Mesenchymal stem cell (in vitro differentiated cells and primary cell): Measurements from ENCODE around the gene UBR7.
A peak's percentile ranks its signal among the peaks of the same experiment; 100 is the strongest.
"Not testable (repeated sequence)": the region's sequence is repeated elsewhere in the genome, so short reads cannot be mapped to it uniquely, and the experiment has no call there.

Source experiments
- DNase-seq: peaks from one replicate; pipeline ENCODE4 v3.0.0-alpha.2; 2013
- H2AFZ ChIP-seq: one replicate; pipeline ENCODE4 v1.6.1; 2013; ENCODE audit warnings: low read depth, mild to moderate bottlenecking, control low read depth, inconsistent platforms, low read length, moderate library complexity
- H2AK5ac ChIP-seq: 2 replicates; pipeline ENCODE4 v1.6.1; 2013; ENCODE audit warnings: low read length, moderate library complexity, mild to moderate bottlenecking, inconsistent platforms; ENCODE audit not compliant: severe bottlenecking
- H2BK120ac ChIP-seq: one replicate; pipeline ENCODE4 v1.6.1; 2013; ENCODE audit warnings: low read depth, mild to moderate bottlenecking, inconsistent platforms, low read length, moderate library complexity
- H2BK12ac ChIP-seq, 2 experiments: one replicate each; pipeline ENCODE4 v1.6.1; 2013; ENCODE audit warnings: inconsistent platforms in 2 of 2, low read length in 2 of 2, mild to moderate bottlenecking in 2 of 2, moderate library complexity in 2 of 2, control low read depth in 1 of 2
- H2BK15ac ChIP-seq: one replicate; pipeline ENCODE4 v1.6.1; 2013; ENCODE audit warnings: mild to moderate bottlenecking, low read depth, inconsistent platforms; ENCODE audit not compliant: poor library complexity, severe bottlenecking
- H2BK5ac ChIP-seq: 2 replicates; pipeline ENCODE4 v1.6.1; 2013; ENCODE audit warnings: low read depth, mild to moderate bottlenecking, low read length, control low read depth, inconsistent platforms; ENCODE audit not compliant: poor library complexity, severe bottlenecking
- H3K14ac ChIP-seq, 2 experiments: one replicate each; pipeline ENCODE4 v1.6.1; 2013; ENCODE audit warnings: inconsistent platforms in 2 of 2, low read length in 2 of 2, control low read depth in 1 of 2, mild to moderate bottlenecking in 1 of 2, moderate library complexity in 1 of 2
- H3K18ac ChIP-seq, 2 experiments: one replicate each; pipeline ENCODE4 v1.6.1; 2013; ENCODE audit warnings: inconsistent platforms in 2 of 2, low read length in 2 of 2, control low read depth in 1 of 2, low read depth in 1 of 2, mild to moderate bottlenecking in 1 of 2
- H3K23ac ChIP-seq, 2 experiments: one replicate each; pipeline ENCODE4 v1.6.1; 2013; ENCODE audit warnings: inconsistent platforms in 2 of 2, low read length in 2 of 2, mild to moderate bottlenecking in 2 of 2, moderate library complexity in 2 of 2, control low read depth in 1 of 2
- H3K27ac ChIP-seq: 2 replicates; pipeline ENCODE4 v1.5.1; 2013; ENCODE audit warnings: mild to moderate bottlenecking, moderate library complexity, low read length, control low read depth, inconsistent platforms; ENCODE audit not compliant: poor library complexity, severe bottlenecking
- H3K27me3 ChIP-seq, 2 experiments: 2 replicates each; pipeline versions ENCODE4 v1.6.1 to v1.7.0; 2013; ENCODE audit warnings: low read length in 2 of 2, mild to moderate bottlenecking in 2 of 2, moderate library complexity in 2 of 2, control low read depth in 1 of 2, inconsistent platforms in 1 of 2; ENCODE audit not compliant: control insufficient read depth in 1 of 2, insufficient read depth in 1 of 2
- H3K36me3 ChIP-seq, 2 experiments: 2 replicates each; pipeline versions ENCODE4 v1.6.1 to v1.7.0; 2013; ENCODE audit warnings: low read length in 2 of 2, control low read depth in 1 of 2, inconsistent platforms in 1 of 2, low read depth in 1 of 2, mild to moderate bottlenecking in 1 of 2; ENCODE audit not compliant: insufficient read depth in 2 of 2, control insufficient read depth in 1 of 2
- H3K4ac ChIP-seq, 2 experiments: one replicate each; pipeline ENCODE4 v1.6.1; 2013; ENCODE audit warnings: inconsistent platforms in 2 of 2, low read length in 2 of 2, mild to moderate bottlenecking in 2 of 2, moderate library complexity in 2 of 2, control low read depth in 1 of 2, low read depth in 1 of 2
- H3K4me1 ChIP-seq: 2 replicates; pipeline ENCODE4 v1.6.1; 2013; ENCODE audit warnings: low read depth, low read length, control low read depth; ENCODE audit not compliant: control insufficient read depth, insufficient read depth
- H3K4me2 ChIP-seq: 2 replicates; pipeline ENCODE4 v1.6.1; 2013; ENCODE audit warnings: low read length, mild to moderate bottlenecking, inconsistent platforms; ENCODE audit not compliant: poor library complexity, severe bottlenecking
- H3K4me3 ChIP-seq, 2 experiments: 2 replicates each; pipeline versions ENCODE4 v1.5.1 to v1.7.0; 2013; ENCODE audit warnings: low read length in 2 of 2, mild to moderate bottlenecking in 2 of 2, control low read depth in 1 of 2, low read depth in 1 of 2; ENCODE audit not compliant: insufficient read depth in 1 of 2
- H3K79me1 ChIP-seq: replicated peaks from 2 replicates; pipeline ENCODE4 v1.6.1; 2013; ENCODE audit warnings: mild to moderate bottlenecking, control low read depth, low read length, inconsistent platforms; ENCODE audit not compliant: poor library complexity, severe bottlenecking
- H3K9ac ChIP-seq: 2 replicates; pipeline ENCODE4 v1.7.0; 2013; ENCODE audit warnings: mild to moderate bottlenecking, low read length, moderate library complexity
- H3K9me3 ChIP-seq: 2 replicates; pipeline ENCODE4 v1.7.0; 2013; ENCODE audit warnings: mild to moderate bottlenecking, low read length; ENCODE audit not compliant: control insufficient read depth
- H4K8ac ChIP-seq: one replicate; pipeline ENCODE4 v1.6.1; 2013; ENCODE audit warnings: inconsistent platforms, mild to moderate bottlenecking, low read length, moderate library complexity
- H4K91ac ChIP-seq: one replicate; pipeline ENCODE4 v1.6.1; 2013; ENCODE audit warnings: mild to moderate bottlenecking, low read length, inconsistent platforms
- WGBS: methylation state at CpG from one replicate; pipeline ENCODE4 v1.1.7; 2013; ENCODE audit warnings: mixed read lengths; 5-methylcytosine and 5-hydroxymethylcytosine counted together

Gene UBR7

GRCh38 chr14:93174731-93175130 lies 32.3 kb upstream of the UBR7 start:
- H3K4me3 ChIP-seq, H3K27ac ChIP-seq, H3K79me1 ChIP-seq, H3K23ac ChIP-seq, H2AFZ ChIP-seq, H3K9ac ChIP-seq, H3K4ac ChIP-seq, H3K4me2 ChIP-seq, H3K27me3 ChIP-seq, H2BK120ac ChIP-seq, H3K18ac ChIP-seq, H2BK12ac ChIP-seq, H3K36me3 ChIP-seq, H3K9me3 ChIP-seq, H2BK5ac ChIP-seq, H3K14ac ChIP-seq, DNase-seq, H4K8ac ChIP-seq, H2BK15ac ChIP-seq, H2AK5ac ChIP-seq, H4K91ac ChIP-seq, H3K4me1 ChIP-seq: not testable (repeated sequence)
- WGBS = 79% methylated on average over 5 of the region's 5 CpGs

GRCh38 chr14:93175492-93175891 lies 31.6 kb upstream of the UBR7 start:
- Histone ChIP-seq H2BK120ac (no peak overlapping the region), H3K4ac (no peak overlapping the region), H3K9me3 (no peaks in the 10 kb centered on the region), H3K18ac (no peak overlapping the region), H2BK12ac (no peak overlapping the region), H2BK5ac (no peak overlapping the region), H2BK15ac (no peak overlapping the region), H3K27ac (no peak overlapping the region), H4K91ac (no peak overlapping the region), H3K27me3 (peaks cover 0 to 5% of the 10 kb centered on the region in 2 experiments), H3K79me1 (no peaks in the 10 kb centered on the region), H3K36me3 (no peaks in the 10 kb centered on the region), H3K4me2 (no peak overlapping the region), H2AFZ (no peak overlapping the region), H4K8ac (no peak overlapping the region), H3K23ac (no peak overlapping the region), H3K9ac (no peak overlapping the region), H2AK5ac (no peak overlapping the region), H3K14ac (no peak overlapping the region), H3K4me3 (no peak overlapping the region), H3K4me1 (peaks cover 5% of the 10 kb centered on the region)
- DNase-seq = no peak
- WGBS = 91% methylated on average over 5 of the region's 6 CpGs

GRCh38 chr14:93183596-93184317 lies 23.3 kb upstream of the UBR7 start:
- peak overlapping the region; percentile 78 for H2AFZ ChIP-seq
- no peak overlapping the region for H3K23ac ChIP-seq
- 54% methylated on average over 17 of the region's 17 CpGs for WGBS
- no peaks in the 10 kb centered on the region for H3K9me3 ChIP-seq
- no peak overlapping the region for H2BK5ac ChIP-seq
- peak overlapping the region; percentile 45 for H4K91ac ChIP-seq
- H3K4me3 ChIP-seq = peak overlapping the region; percentile 81 to 99
- no peak overlapping the region for H3K4ac ChIP-seq
- peaks cover 6% of the 10 kb centered on the region for H3K4me1 ChIP-seq
- H3K14ac ChIP-seq = no peak overlapping the region
- H2BK15ac ChIP-seq = no peak overlapping the region
- no peak overlapping the region for H3K27ac ChIP-seq
- peaks cover 15 to 37% of the 10 kb centered on the region in 2 experiments for H3K36me3 ChIP-seq
- H3K18ac ChIP-seq = no peak overlapping the region
- peak overlapping the region; percentile 83 for H4K8ac ChIP-seq
- peak overlapping the region; percentile 6 for H2AK5ac ChIP-seq
- H3K79me1 ChIP-seq = peaks cover 19% of the 10 kb centered on the region
- H2BK12ac ChIP-seq = no peak overlapping the region
- DNase-seq = no peak
- H3K4me2 ChIP-seq = peak overlapping the region; percentile 88
- no peak overlapping the region for H2BK120ac ChIP-seq
- peak overlapping the region; percentile 93 for H3K9ac ChIP-seq
- H3K27me3 ChIP-seq = no peaks in the 10 kb centered on the region

- Histone ChIP-seq H3K23ac (peak within 1 kb of the TSS in 1 of 2 experiments; percentile 77), H3K4me3 (peak within 1 kb of the TSS; percentile 81 to 99), H3K9ac (peak within 1 kb of the TSS; percentile 93), H3K9me3 (no peaks in the 10 kb centered on the region), H2AFZ (peak within 1 kb of the TSS; percentile 99), H3K36me3 (peaks cover 15 to 42% of the 10 kb centered on the region in 2 experiments), H3K14ac (peak within 1 kb of the TSS in 1 of 2 experiments; percentile 95), H3K4me1 (peaks cover 6% of the 10 kb centered on the region), H3K4ac (peak within 1 kb of the TSS; percentile 89 to 94), H4K8ac (peak within 1 kb of the TSS; percentile 86), H2AK5ac (peak within 1 kb of the TSS; percentile 6), H2BK15ac (peak within 1 kb of the TSS; percentile 89), H3K79me1 (peaks cover 23% of the 10 kb centered on the region), H3K27ac (peak within 1 kb of the TSS; percentile 82), H3K18ac (peak within 1 kb of the TSS; percentile 95 to 97), H2BK120ac (peak within 1 kb of the TSS; percentile 92), H2BK5ac (peak within 1 kb of the TSS; percentile 87), H4K91ac (peak within 1 kb of the TSS; percentile 75), H3K4me2 (peak within 1 kb of the TSS; percentile 95), H2BK12ac (peak within 1 kb of the TSS; percentile 9 to 10), H3K27me3 (no peaks in the 10 kb centered on the region)
- under 1% methylated on average over 111 of the region's 124 CpGs for WGBS
- peak; percentile 86 for DNase-seq
Measured at GRCh38 chr14:93184391-93185348, 22.4 kb upstream of the UBR7 start, which contains the start of the genes LYSET and MOAP1. TSS of gene LYSET (plus strand) at chr14:93185317. CDS start at chr14:93185406, 89 bp downstream. TSS of gene MOAP1 (minus strand) at chr14:93184897. CDS start at chr14:93184242, 655 bp downstream.
